Measurements from ENCODE around the gene VOPP1.

DNA sequence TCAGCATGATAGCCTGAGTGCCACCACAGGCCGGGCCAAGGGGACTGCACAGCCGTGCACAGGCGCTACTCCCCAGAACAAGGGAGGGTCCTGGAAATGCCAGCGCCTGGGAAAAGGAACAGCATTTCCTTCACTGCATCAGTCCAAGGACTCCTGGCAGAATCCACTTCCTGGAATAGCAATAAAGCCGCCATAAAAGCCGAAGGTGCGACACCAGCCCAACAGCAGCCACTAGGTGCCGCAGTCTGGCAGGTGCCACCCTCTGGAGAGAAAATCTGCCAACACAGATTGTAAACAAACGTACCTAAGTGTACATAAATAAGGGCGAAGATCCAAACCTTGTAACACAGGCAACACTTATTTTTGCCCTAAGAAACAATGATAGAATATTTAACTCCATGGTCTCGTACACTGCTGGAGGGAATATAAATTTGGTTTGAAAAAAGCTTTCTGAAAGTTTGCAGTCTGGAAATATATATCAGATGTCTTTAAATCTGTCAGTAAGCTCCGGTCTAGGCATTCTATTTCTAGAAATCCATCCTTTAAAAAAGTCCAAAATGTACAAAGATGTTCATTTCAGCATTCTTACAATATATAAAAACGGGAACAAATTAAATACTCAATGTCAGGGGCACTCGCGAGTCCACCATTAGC, 22.2 kb downstream of the VOPP1 start:
- TF ChIP-seq POLR2A (IDR thresholded peaks at IDR 0.05): no peak
- peak; percentile 42 to 62 (median 50) for TF ChIP-seq CTCF (IDR thresholded peaks at IDR 0.05)

Data from right lobe of liver (tissue), 4 donors.